K562 (cell line): ENCODE measurements around the gene MUSTN1. TPM values are rescaled to one million over a fixed set of nuclear protein-coding genes. Genes with fewer than 3 reads are reported as not detected.

Experiments used
- ATAC-seq: fragments of 200-7000 bp; cut with Tn5 transposase; 3 replicates; pipeline ENCODE4 v1.9.1; 2020; ENCODE audit warnings: moderate library complexity
- BruUV-seq: library from RNA; stranded (reverse); fragments of 400-500 nt; replicated peaks from 2 replicates; lab custom pipeline; 2021; lab: Mats Ljungman, UMichigan
- CTCF ChIA-PET: fragments of 300-600 bp; formaldehyde crosslinking; extraction: SDS; loops from one replicate; lab custom pipeline; 2021; ENCODE audit warnings: low intra/inter-chr PET ratio; lab: Yijun Ruan, JAX
- POLR2A ChIA-PET: fragments of 300-600, 350-650 bp; sonication (Branson Sonifier 250); formaldehyde crosslinking; extraction: SDS; loops from one replicate; lab custom pipeline; 2021; ENCODE audit warnings: antibody characterized with exemption, inconsistent platforms; lab: Yijun Ruan, JAX
- DNase-seq, 4 experiments: peaks; one replicate each; pipeline versions ENCODE4 v3.0.0 to v3.0.0-alpha.2; 2011 to 2018; ENCODE audit warnings: low spot score in 3 of 4, mixed read lengths in 3 of 4; ENCODE audit errors: extremely low read depth in 1 of 4
- FAIRE-seq: peaks from 2 replicates; lab custom pipeline; 2011; peaks lifted over from hg19 to GRCh38; lab: Jason Lieb, UNC
- H2AFZ ChIP-seq: 2 replicates; pipeline ENCODE4 v1.6.0; 2011; ENCODE audit warnings: low read depth, low read length, control low read depth, inconsistent platforms
- H3K27ac ChIP-seq: fragments of 200-600 bp; 3 replicates; pipeline ENCODE4 v1.8.0; 2011; ENCODE audit warnings: low read depth, mild to moderate bottlenecking, control low read depth, inconsistent platforms, low read length, moderate library complexity, mixed read lengths; ENCODE audit errors: extremely low read depth
- H3K27me3 ChIP-seq, 2 experiments: fragments of 300-600 bp in 1 of 2; 2 replicates in 1 of 2; 3 replicates in 1 of 2; pipeline versions ENCODE4 v1.6.0 to v1.8.0; 2011; ENCODE audit warnings: inconsistent platforms in 2 of 2, low read length in 2 of 2, mild to moderate bottlenecking in 1 of 2, mixed read lengths in 1 of 2, moderate library complexity in 1 of 2; ENCODE audit not compliant: control insufficient read depth in 2 of 2, insufficient read depth in 2 of 2
- H3K36me3 ChIP-seq: fragments of 300-600 bp; 3 replicates; pipeline ENCODE4 v1.8.0; 2011; ENCODE audit warnings: mild to moderate bottlenecking, low read length, inconsistent platforms; ENCODE audit not compliant: control insufficient read depth, insufficient read depth
- H3K4me1 ChIP-seq, 2 experiments: fragments of 200-600 bp in 1 of 2; replicated peaks in 1 of 2; 2 replicates in 1 of 2; 3 replicates in 1 of 2; pipeline versions ENCODE4 v1.5.1 to v1.8.0; 2011; ENCODE audit warnings: inconsistent platforms in 2 of 2, low read length in 2 of 2, mild to moderate bottlenecking in 1 of 2, mixed read lengths in 1 of 2, moderate library complexity in 1 of 2; ENCODE audit not compliant: control insufficient read depth in 2 of 2, insufficient read depth in 2 of 2
- H3K4me2 ChIP-seq: 2 replicates; pipeline ENCODE4 v1.6.1; 2011; ENCODE audit warnings: low read length, control low read depth, inconsistent platforms, mixed read lengths; ENCODE audit not compliant: insufficient read depth
- H3K4me3 ChIP-seq: fragments of 200-600 bp; sonication (generic), shearing (Covaris generic); 2 replicates; pipeline ENCODE4 v1.5.1; 2016; ENCODE audit warnings: control low read depth, inconsistent platforms
- H3K79me2 ChIP-seq: fragments of 200-600 bp; 3 replicates; pipeline ENCODE4 v1.8.0; 2011; ENCODE audit warnings: low read length, inconsistent platforms; ENCODE audit not compliant: control insufficient read depth, insufficient read depth
- H3K9ac ChIP-seq, 2 experiments: 2 replicates each; pipeline versions ENCODE4 v1.6.0 to v1.6.1; 2011; ENCODE audit warnings: low read depth in 2 of 2, low read length in 2 of 2, control low read depth in 1 of 2, inconsistent platforms in 1 of 2, mild to moderate bottlenecking in 1 of 2, mixed read lengths in 1 of 2; ENCODE audit not compliant: insufficient read depth in 1 of 2
- H3K9me1 ChIP-seq: one replicate; pipeline ENCODE4 v1.6.0; 2011; ENCODE audit warnings: inconsistent platforms, mild to moderate bottlenecking, low read length, moderate library complexity; ENCODE audit not compliant: control insufficient read depth, insufficient read depth
- H3K9me3 ChIP-seq: replicated peaks from 2 replicates; pipeline ENCODE4 v1.5.1; 2011; ENCODE audit warnings: low read depth, low read length, inconsistent platforms; ENCODE audit not compliant: control insufficient read depth, insufficient read depth
- H4K20me1 ChIP-seq: replicated peaks from 2 replicates; pipeline ENCODE4 v1.6.1; 2011; ENCODE audit warnings: low read length, inconsistent platforms, mixed read lengths; ENCODE audit not compliant: control insufficient read depth, insufficient read depth
- CHD4 ChIP-seq: fragments of 200-600 bp; sonication (generic); IDR thresholded peaks from 3 replicates; pipeline ENCODE4 v1.6.1; 2012; ENCODE audit warnings: low read depth, mild to moderate bottlenecking, mixed read lengths, low read length, inconsistent platforms; ENCODE audit not compliant: insufficient read depth, insufficient replicate concordance, poor library complexity, severe bottlenecking
- MTA3 ChIP-seq: fragments of 450-650 bp; formaldehyde crosslinking; IDR thresholded peaks from 2 replicates; pipeline ENCODE4 v1.6.1; 2017; ENCODE audit warnings: mild to moderate bottlenecking, borderline replicate concordance
- SMAD3 ChIP-seq: fragments of 450-650 bp; formaldehyde crosslinking; conservative IDR thresholded peaks from 2 replicates; pipeline ENCODE4 v1.4.0; 2020; ENCODE audit warnings: mild to moderate bottlenecking
- TAF7 ChIP-seq: fragments of 450-650 bp; IDR thresholded peaks from 2 replicates; pipeline ENCODE4 v1.6.1; 2016; ENCODE audit warnings: missing genetic modification characterization, missing compliant biosample characterization
- WGBS: fragments of 100-300 bp; shearing (Covaris generic); methylation state at CpG from one replicate; pipeline ENCODE4 v1.1.6; 2016; ENCODE audit warnings: low coverage, mixed read lengths; ENCODE audit not compliant: insufficient coverage; ENCODE audit errors: missing lambda C conversion rate; 5-methylcytosine and 5-hydroxymethylcytosine counted together
- in situ Hi-C: fragments of 300-500 bp; cut with MboI; formaldehyde crosslinking; loops from 4 replicates; pipeline ENCODE4 v1.15.0; 2018; ENCODE audit warnings: inconsistent platforms, mixed read lengths
- intact Hi-C: fragments of 100-400 bp; cut with micrococcal nuclease; formaldehyde crosslinking; loops from 2 replicates; pipeline ENCODE4 v1.14.2; 2022
- polyA plus RNA-seq, 8 experiments: library from polyadenylated mRNA; depleted of rRNA in 4 of 8; stranded (reverse) in 5 of 8; unstranded in 3 of 8; fragments of >200 nt; fragmentation: Nextera tagmentation in 2 of 8; fragmentation: Illumina TruSeq in 1 of 8; extraction: Ambion mirVana in 2 of 8; extraction: Trizol in 1 of 8; gene quantifications; 2 replicates each; pipeline versions ENCODE4 v1.2.1 to v1.2.3, GENCODE V29; 2011 to 2014; ENCODE audit warnings: inconsistent platforms in 1 of 8, missing spikeins in 1 of 8
- total RNA-seq, 7 experiments: library from RNA; depleted of rRNA in 6 of 7; stranded (reverse); fragments of >200 nt in 6 of 7; fragmentation: Illumina TruSeq in 2 of 7; extraction: Trizol in 2 of 7; gene quantifications; 2 replicates each; pipeline versions ENCODE4 v1.2.1 to v1.2.3, GENCODE V29; 2011 to 2021; ENCODE audit warnings: low replicate concordance in 1 of 7
- TF ChIP-seq, protein P1 (sequence below): fragments of 250-450 bp; sonication (Bioruptor Pico); IDR thresholded peaks from 2 replicates; pipeline ENCODE4 v1.4.0; 2020
- TF ChIP-seq, protein P2 (sequence below): fragments of 200-800 bp; sonication (Bioruptor generic); IDR thresholded peaks from 2 replicates; pipeline ENCODE4 v1.6.1; 2016; ENCODE audit warnings: missing genetic modification characterization, missing compliant biosample characterization
- TF ChIP-seq, protein P3 (sequence below), 2 experiments: fragments of 250-450 bp in 1 of 2; fragments of 450-650 bp in 1 of 2; sonication (Bioruptor Pico) in 1 of 2; IDR thresholded peaks; 2 replicates each; pipeline versions ENCODE4 v1.6.1 to v1.8.0; 2016 to 2021; ENCODE audit warnings: mild to moderate bottlenecking in 2 of 2, moderate library complexity in 2 of 2, missing compliant biosample characterization in 1 of 2, missing genetic modification characterization in 1 of 2

Gene MUSTN1
- total and polyA plus RNA-seq, 9 of the 15 experiments (the other 6 are each of a cell fraction or from before 2014, with no cell fraction given): 0.15 to 0.78 (median 0.44) TPM; not detected in 4

DNA sequence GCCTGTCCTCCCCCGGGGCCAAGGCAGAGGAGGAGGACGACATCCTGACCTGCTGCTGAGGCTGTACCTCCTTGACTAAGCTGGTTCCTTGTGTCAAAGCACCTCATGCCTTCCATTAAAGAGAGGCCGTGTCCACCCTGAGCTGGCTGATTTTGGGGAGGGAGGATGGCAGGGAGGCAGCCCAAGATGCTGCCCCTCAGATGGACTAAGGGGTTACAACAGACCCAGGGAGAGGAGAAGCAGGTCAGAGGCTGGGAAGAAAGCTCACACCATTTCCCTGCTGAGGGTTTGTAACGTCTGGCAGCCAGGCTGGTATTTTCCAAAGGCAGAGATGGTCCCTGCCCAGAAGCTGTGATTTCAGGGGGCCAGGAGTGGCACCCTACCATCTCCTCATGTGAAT lies 42.9 kb downstream of the MUSTN1 start (continued):
- TF ChIP-seq TAF7 (tag) (no peak), CHD4 (no peak)
- TF ChIP-seq, protein P1, sequence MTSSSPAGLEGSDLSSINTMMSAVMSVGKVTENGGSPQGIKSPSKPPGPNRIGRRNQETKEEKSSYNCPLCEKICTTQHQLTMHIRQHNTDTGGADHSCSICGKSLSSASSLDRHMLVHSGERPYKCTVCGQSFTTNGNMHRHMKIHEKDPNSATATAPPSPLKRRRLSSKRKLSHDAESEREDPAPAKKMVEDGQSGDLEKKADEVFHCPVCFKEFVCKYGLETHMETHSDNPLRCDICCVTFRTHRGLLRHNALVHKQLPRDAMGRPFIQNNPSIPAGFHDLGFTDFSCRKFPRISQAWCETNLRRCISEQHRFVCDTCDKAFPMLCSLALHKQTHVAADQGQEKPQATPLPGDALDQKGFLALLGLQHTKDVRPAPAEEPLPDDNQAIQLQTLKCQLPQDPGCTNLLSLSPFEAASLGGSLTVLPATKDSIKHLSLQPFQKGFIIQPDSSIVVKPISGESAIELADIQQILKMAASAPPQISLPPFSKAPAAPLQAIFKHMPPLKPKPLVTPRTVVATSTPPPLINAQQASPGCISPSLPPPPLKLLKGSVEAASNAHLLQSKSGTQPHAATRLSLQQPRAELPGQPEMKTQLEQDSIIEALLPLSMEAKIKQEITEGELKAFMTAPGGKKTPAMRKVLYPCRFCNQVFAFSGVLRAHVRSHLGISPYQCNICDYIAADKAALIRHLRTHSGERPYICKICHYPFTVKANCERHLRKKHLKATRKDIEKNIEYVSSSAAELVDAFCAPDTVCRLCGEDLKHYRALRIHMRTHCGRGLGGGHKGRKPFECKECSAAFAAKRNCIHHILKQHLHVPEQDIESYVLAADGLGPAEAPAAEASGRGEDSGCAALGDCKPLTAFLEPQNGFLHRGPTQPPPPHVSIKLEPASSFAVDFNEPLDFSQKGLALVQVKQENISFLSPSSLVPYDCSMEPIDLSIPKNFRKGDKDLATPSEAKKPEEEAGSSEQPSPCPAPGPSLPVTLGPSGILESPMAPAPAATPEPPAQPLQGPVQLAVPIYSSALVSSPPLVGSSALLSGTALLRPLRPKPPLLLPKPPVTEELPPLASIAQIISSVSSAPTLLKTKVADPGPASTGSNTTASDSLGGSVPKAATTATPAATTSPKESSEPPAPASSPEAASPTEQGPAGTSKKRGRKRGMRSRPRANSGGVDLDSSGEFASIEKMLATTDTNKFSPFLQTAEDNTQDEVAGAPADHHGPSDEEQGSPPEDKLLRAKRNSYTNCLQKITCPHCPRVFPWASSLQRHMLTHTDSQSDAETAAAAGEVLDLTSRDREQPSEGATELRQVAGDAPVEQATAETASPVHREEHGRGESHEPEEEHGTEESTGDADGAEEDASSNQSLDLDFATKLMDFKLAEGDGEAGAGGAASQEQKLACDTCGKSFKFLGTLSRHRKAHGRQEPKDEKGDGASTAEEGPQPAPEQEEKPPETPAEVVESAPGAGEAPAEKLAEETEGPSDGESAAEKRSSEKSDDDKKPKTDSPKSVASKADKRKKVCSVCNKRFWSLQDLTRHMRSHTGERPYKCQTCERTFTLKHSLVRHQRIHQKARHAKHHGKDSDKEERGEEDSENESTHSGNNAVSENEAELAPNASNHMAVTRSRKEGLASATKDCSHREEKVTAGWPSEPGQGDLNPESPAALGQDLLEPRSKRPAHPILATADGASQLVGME (CRISPR knock-in tag): no peak

DNA sequence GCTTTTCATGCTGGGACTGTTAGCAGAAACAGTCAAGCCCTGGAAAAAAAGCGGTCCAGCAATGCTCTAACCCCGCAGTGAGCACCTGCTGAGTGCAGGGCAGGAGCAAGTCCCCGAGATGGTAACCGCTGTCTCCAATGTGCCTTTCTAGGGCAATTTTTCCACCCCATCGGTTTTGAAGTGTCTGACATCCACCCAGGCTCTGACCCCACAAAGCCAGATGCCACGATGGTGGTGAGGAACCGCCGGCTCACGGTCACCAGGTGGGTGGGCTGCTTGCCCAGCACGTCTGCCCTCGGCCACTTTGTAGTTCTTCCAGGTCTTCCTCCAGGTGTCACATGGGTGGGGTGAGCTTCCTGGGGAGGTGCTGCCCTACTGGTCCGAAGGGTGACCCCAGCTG lies 43.5 kb downstream of the MUSTN1 start:
- Histone ChIP-seq H3K79me2 (no peaks in the 10 kb centered on the region), H3K36me3 (no peaks in the 10 kb centered on the region), H3K27ac (no peak overlapping the region), H3K9ac (no peak overlapping the region), H3K4me3 (no peak overlapping the region), H3K9me1 (no peaks in the 10 kb centered on the region), H4K20me1 (no peaks in the 10 kb centered on the region), H3K4me2 (no peak overlapping the region), H3K9me3 (no peaks in the 10 kb centered on the region), H3K27me3 (peaks cover 0 to 19% of the 10 kb centered on the region in 2 experiments; a peak in 2 of 5 replicates), H2AFZ (no peak overlapping the region), H3K4me1 (peaks cover 0 to 11% of the 10 kb centered on the region in 2 experiments; a peak in 2 of 5 replicates)
- CTCF ChIA-PET: no interaction called here
- POLR2A ChIA-PET: interaction anchor here (1.9 kb wide), 1 partner anchor 20 kb away, joined by 7 read pairs; the partner anchor contains the start of gene NEK4
- intact Hi-C loops (no loop called here), in situ Hi-C loops (no loop called here)
- FAIRE-seq (no peak), DNase-seq (no peak), ATAC-seq (no peak)
- whole genome bisulfite sequencing: 22% methylated on average over 10 of the region's 12 CpGs
- BruUV-seq: no TSS peak
- TF ChIP-seq, protein P2, sequence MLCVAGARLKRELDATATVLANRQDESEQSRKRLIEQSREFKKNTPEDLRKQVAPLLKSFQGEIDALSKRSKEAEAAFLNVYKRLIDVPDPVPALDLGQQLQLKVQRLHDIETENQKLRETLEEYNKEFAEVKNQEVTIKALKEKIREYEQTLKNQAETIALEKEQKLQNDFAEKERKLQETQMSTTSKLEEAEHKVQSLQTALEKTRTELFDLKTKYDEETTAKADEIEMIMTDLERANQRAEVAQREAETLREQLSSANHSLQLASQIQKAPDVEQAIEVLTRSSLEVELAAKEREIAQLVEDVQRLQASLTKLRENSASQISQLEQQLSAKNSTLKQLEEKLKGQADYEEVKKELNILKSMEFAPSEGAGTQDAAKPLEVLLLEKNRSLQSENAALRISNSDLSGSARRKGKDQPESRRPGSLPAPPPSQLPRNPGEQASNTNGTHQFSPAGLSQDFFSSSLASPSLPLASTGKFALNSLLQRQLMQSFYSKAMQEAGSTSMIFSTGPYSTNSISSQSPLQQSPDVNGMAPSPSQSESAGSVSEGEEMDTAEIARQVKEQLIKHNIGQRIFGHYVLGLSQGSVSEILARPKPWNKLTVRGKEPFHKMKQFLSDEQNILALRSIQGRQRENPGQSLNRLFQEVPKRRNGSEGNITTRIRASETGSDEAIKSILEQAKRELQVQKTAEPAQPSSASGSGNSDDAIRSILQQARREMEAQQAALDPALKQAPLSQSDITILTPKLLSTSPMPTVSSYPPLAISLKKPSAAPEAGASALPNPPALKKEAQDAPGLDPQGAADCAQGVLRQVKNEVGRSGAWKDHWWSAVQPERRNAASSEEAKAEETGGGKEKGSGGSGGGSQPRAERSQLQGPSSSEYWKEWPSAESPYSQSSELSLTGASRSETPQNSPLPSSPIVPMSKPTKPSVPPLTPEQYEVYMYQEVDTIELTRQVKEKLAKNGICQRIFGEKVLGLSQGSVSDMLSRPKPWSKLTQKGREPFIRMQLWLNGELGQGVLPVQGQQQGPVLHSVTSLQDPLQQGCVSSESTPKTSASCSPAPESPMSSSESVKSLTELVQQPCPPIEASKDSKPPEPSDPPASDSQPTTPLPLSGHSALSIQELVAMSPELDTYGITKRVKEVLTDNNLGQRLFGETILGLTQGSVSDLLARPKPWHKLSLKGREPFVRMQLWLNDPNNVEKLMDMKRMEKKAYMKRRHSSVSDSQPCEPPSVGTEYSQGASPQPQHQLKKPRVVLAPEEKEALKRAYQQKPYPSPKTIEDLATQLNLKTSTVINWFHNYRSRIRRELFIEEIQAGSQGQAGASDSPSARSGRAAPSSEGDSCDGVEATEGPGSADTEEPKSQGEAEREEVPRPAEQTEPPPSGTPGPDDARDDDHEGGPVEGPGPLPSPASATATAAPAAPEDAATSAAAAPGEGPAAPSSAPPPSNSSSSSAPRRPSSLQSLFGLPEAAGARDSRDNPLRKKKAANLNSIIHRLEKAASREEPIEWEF (CRISPR knock-in tag): no peak
- no peak for TF ChIP-seq MTA3
- TF ChIP-seq SMAD3: no peak
- TF ChIP-seq, protein P3, sequence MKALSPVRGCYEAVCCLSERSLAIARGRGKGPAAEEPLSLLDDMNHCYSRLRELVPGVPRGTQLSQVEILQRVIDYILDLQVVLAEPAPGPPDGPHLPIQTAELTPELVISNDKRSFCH (CRISPR knock-in tag; IDR thresholded peaks at IDR 0.05): no peak
- TF ChIP-seq, protein P3 (tag; IDR thresholded peaks at IDR 0.05): no peak
